ENCODE measurements around the gene HACD2.
A peak's percentile ranks its signal among the peaks of the same experiment; 100 is the strongest.

The HACD2 gene

DNA sequence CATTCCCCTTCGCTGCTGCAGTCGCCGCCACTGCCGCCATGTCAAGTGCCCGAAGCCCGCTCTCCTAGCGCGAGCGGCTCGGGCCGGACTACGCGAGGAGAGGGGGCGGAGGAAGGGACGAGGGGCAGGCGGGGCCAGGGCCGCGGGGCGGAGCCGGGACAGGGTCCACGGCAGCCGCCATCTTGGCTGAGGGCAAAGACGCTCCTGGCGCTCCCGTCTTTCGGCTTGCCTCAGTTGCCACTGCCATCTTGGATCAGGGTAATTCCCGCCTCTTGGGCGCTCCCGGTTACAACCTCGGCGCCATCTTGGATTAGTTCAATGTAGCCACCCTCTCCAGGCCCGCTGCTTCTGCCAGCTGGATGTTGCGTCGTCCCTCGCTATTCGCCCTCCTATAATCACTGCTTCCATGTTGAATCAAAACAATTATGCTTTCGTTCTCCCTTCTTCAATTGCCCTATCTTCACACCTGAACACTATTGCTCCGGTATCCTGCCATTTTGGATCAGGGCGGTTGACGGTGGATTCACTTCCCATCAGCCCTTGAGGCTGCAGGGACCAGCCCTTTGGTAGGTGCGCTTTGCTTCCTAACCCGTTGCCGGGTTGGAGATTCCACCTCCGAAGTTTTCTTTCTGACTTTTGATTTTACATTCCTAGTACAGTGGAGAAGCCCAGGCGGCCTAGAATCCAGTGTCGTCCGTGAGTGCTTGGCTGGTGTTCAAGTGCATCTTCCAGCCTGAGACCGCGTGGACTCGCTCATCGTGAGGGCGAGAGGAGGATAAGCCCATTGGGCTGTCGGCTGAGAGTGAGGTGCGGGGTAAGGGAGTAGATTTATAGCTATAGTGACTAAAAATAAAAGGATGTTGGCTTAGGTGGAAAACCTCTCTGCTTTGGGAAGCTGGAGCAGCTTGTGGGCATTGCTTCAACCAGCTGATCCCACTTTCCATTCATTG is at the start of gene HACD2:
TSS of gene HACD2 (minus strand) at position 66 of the 950 bp plus-strand sequence. CDS start at position 40, 26 bp downstream.
- H2AFZ ChIP-seq (ENCODE audit: low read length) = peak within 1 kb of the TSS; percentile 97
- H3K79me2 ChIP-seq (ENCODE audit: low read length) = peaks cover 26% of the 10 kb centered on the region
- peak; percentile 94 for DNase-seq
- no peak for TF ChIP-seq EZH2 (optimal IDR thresholded peaks at IDR 0.05; ENCODE audit: low read depth, low read length)
- TF ChIP-seq EZH2phosphoT487 (IDR thresholded peaks at IDR 0.05; ENCODE audit: low read length) = no peak
- TF ChIP-seq, protein P1, sequence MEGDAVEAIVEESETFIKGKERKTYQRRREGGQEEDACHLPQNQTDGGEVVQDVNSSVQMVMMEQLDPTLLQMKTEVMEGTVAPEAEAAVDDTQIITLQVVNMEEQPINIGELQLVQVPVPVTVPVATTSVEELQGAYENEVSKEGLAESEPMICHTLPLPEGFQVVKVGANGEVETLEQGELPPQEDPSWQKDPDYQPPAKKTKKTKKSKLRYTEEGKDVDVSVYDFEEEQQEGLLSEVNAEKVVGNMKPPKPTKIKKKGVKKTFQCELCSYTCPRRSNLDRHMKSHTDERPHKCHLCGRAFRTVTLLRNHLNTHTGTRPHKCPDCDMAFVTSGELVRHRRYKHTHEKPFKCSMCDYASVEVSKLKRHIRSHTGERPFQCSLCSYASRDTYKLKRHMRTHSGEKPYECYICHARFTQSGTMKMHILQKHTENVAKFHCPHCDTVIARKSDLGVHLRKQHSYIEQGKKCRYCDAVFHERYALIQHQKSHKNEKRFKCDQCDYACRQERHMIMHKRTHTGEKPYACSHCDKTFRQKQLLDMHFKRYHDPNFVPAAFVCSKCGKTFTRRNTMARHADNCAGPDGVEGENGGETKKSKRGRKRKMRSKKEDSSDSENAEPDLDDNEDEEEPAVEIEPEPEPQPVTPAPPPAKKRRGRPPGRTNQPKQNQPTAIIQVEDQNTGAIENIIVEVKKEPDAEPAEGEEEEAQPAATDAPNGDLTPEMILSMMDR (IDR thresholded peaks at IDR 0.05; ENCODE audit: low read length) = no peak
- peak within 1 kb of the TSS; percentile 80 for H3K4me3 ChIP-seq (ENCODE audit: low read length)
- no peaks in the 10 kb centered on the region for H3K9me3 ChIP-seq (replicated peaks; ENCODE audit: insufficient read depth, low read length)
- no peaks in the 10 kb centered on the region for H3K27me3 ChIP-seq (replicated peaks; ENCODE audit: insufficient read depth, low read length)
- H3K9ac ChIP-seq (ENCODE audit: low read length) = peak within 1 kb of the TSS; percentile 74
- peak within 1 kb of the TSS; percentile 85 for H3K4me2 ChIP-seq (ENCODE audit: low read depth, low read length)
- peaks cover 14% of the 10 kb centered on the region for H3K4me1 ChIP-seq (ENCODE audit: low read length)
- H3K27ac ChIP-seq (ENCODE audit: low read length) = peak within 1 kb of the TSS; percentile 74
- H3K9me2 ChIP-seq (replicated peaks; ENCODE audit: insufficient read depth, low read length) = no peaks in the 10 kb centered on the region
- no peaks in the 10 kb centered on the region for H3F3A ChIP-seq (ENCODE audit: insufficient read depth, low read length)
- no peaks in the 10 kb centered on the region for H4K20me1 ChIP-seq (ENCODE audit: insufficient read depth, low read length)
- H3K36me3 ChIP-seq (replicated peaks; ENCODE audit: insufficient read depth, low read length) = 0 out of 2 replicates have a peak, but pooled peaks cover 3% of the 10 kb centered on the region

- Histone ChIP-seq H3K79me2 (ENCODE audit: low read length) (no peaks in the 10 kb centered on the region), H3F3A (ENCODE audit: insufficient read depth, low read length) (no peaks in the 10 kb centered on the region), H4K20me1 (ENCODE audit: insufficient read depth, low read length) (no peaks in the 10 kb centered on the region), H3K9me3 (replicated peaks; ENCODE audit: insufficient read depth, low read length) (no peaks in the 10 kb centered on the region), H3K9me2 (replicated peaks; ENCODE audit: insufficient read depth, low read length) (no peaks in the 10 kb centered on the region), H2AFZ (ENCODE audit: low read length) (no peak overlapping the region), H3K27ac (ENCODE audit: low read length) (no peak overlapping the region), H3K9ac (ENCODE audit: low read length) (no peak overlapping the region), H3K27me3 (replicated peaks; ENCODE audit: insufficient read depth, low read length) (no peaks in the 10 kb centered on the region), H3K4me1 (ENCODE audit: low read length) (no peaks in the 10 kb centered on the region), H3K4me3 (ENCODE audit: low read length) (no peak overlapping the region), H3K4me2 (ENCODE audit: low read depth, low read length) (no peak overlapping the region), H3K36me3 (replicated peaks; ENCODE audit: insufficient read depth, low read length) (no peaks in the 10 kb centered on the region)
- no peak for DNase-seq
- TF ChIP-seq EZH2 (optimal IDR thresholded peaks at IDR 0.05; ENCODE audit: low read depth, low read length) = no peak
- TF ChIP-seq, protein P1 (IDR thresholded peaks at IDR 0.05; ENCODE audit: low read length) = no peak
- no peak for TF ChIP-seq EZH2phosphoT487 (IDR thresholded peaks at IDR 0.05; ENCODE audit: low read length)
Observed at GRCh38 chr3:123634149-123635051, 49.5 kb upstream of the HACD2 start.

DNA sequence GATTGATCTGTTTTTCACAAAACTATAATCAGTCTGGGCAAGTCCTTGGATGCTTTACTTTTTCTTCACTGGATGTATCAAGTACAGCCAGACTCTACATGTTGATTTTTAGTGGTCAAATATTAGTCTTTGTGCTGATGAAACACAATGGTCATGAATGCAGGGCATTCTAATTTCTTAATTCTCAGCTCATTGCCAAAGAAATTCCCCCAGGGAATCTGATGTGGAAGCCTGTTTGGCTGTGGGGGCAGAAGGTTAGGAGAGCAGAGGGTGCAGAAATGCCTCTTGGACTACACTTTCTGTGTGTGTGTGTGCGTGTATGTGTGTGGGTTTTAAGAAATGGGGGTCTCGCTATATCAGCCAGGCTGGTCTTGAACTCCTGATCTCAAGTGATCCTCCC is 48.7 kb upstream of the HACD2 start:
- H3K4me1 ChIP-seq (ENCODE audit: low read length) = no peaks in the 10 kb centered on the region
- no peak overlapping the region for H3K4me3 ChIP-seq (ENCODE audit: low read length)
- no peak for TF ChIP-seq EZH2 (optimal IDR thresholded peaks at IDR 0.05; ENCODE audit: low read depth, low read length)
- no peak for TF ChIP-seq EZH2phosphoT487 (IDR thresholded peaks at IDR 0.05; ENCODE audit: low read length)
- TF ChIP-seq, protein P1 (IDR thresholded peaks at IDR 0.05; ENCODE audit: low read length) = no peak
- H3F3A ChIP-seq (ENCODE audit: insufficient read depth, low read length) = no peaks in the 10 kb centered on the region
- no peaks in the 10 kb centered on the region for H4K20me1 ChIP-seq (ENCODE audit: insufficient read depth, low read length)
- no peaks in the 10 kb centered on the region for H3K36me3 ChIP-seq (replicated peaks; ENCODE audit: insufficient read depth, low read length)
- H2AFZ ChIP-seq (ENCODE audit: low read length) = no peak overlapping the region
- no peaks in the 10 kb centered on the region for H3K9me2 ChIP-seq (replicated peaks; ENCODE audit: insufficient read depth, low read length)
- H3K9ac ChIP-seq (ENCODE audit: low read length) = no peak overlapping the region
- H3K9me3 ChIP-seq (replicated peaks; ENCODE audit: insufficient read depth, low read length) = no peaks in the 10 kb centered on the region
- no peaks in the 10 kb centered on the region for H3K79me2 ChIP-seq (ENCODE audit: low read length)
- H3K4me2 ChIP-seq (ENCODE audit: low read depth, low read length) = no peak overlapping the region
- DNase-seq = no peak
- no peaks in the 10 kb centered on the region for H3K27me3 ChIP-seq (replicated peaks; ENCODE audit: insufficient read depth, low read length)
- no peak overlapping the region for H3K27ac ChIP-seq (ENCODE audit: low read length)
